Measurements from ENCODE around the gene NDFIP2.

GRCh38 chr13:79442221-79442620, 38.7 kb upstream of the NDFIP2 start:
- TF ChIP-seq TAF1 (IDR thresholded peaks at IDR 0.05; ENCODE audit: borderline replicate concordance, low read depth, low read length) (no peak), CTCF (IDR thresholded peaks at IDR 0.05) (no peak), EP300 (IDR thresholded peaks at IDR 0.05; ENCODE audit: borderline replicate concordance in 1 of 2, low read depth in 1 of 2, low read length in 1 of 2) (no peak), JUND (IDR thresholded peaks at IDR 0.05) (no peak), USF1 (IDR thresholded peaks at IDR 0.05; ENCODE audit: borderline replicate concordance, low read depth) (no peak), SMC3 (IDR thresholded peaks at IDR 0.05; ENCODE audit: low read depth, low read length) (no peak), RAD21 (IDR thresholded peaks at IDR 0.05; ENCODE audit: low read length) (no peak), EZH2phosphoT487 (IDR thresholded peaks at IDR 0.05; ENCODE audit: borderline replicate concordance, low read depth) (no peak), REST (IDR thresholded peaks at IDR 0.05; ENCODE audit: low read depth, low read length) (no peak), MXI1 (IDR thresholded peaks at IDR 0.05; ENCODE audit: low read depth, low read length) (no peak), POLR2AphosphoS5 (IDR thresholded peaks at IDR 0.05; ENCODE audit: low read depth, low read length) (no peak), YY1 (IDR thresholded peaks at IDR 0.05; ENCODE audit: low read depth) (no peak), NFIC (IDR thresholded peaks at IDR 0.05; ENCODE audit: borderline replicate concordance) (no peak)
